Activated CD4-positive, CD25-positive, alpha-beta regulatory T cell (primary cell): ENCODE data around the gene RAB39B.

Experiments
- DNase-seq, 4 experiments: peaks; one replicate each; lab custom pipeline; 2025; lab: John Stamatoyannopoulos, UW

The RAB39B gene

DNA sequence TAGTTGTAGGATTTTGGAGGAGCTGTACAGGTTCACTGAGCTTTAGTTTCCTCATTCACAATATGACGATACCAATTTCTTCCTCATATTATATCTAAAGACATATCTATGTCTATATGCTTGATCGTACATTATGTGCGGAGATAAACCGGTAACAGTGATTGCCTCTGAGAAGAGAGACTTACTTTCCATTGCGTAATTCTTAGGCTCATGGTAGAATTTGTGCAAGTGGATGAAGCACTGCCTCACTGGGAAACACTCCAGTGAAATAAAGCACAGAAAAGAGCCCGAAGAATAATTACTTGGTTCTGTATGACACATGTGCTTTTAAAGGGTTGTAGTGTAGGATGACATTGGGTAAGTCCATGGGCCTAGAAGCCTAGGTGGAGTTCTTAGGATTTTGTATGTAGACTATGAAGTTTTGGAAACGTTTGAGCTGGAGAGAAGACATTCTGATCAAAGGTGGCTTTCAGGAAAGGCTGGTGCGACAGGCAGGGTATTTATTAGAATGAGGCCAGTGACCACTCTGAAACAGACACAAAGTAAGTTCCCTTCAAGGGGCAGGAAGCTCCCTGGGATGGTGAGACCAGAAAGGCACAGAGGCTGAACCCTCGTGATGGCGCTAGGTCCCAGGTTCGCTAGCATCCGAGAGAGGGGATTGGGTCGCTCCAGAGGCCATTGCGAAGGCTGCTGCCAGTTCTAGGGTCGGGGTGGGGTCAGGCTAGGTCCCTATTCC lies 48.7 kb downstream of the RAB39B start:
- DNase-seq: no peak

DNA sequence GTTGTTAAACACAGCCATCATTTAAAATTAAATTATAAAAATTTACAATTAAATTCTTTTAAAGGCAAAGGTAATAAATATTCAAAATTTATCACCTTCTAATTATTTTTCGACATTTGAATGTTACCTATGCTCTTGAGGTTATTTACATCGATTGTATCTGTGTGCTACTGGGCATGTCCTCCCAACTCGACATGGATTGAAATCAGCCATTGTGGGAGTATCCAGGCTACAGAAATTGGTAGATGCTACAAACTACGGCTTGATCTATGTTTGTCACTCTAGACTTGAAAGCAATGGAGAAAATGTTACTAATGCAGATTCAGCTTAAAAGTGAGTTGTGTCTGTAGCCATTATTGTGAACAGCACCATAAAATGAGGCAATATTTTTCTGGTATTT lies 50.6 kb downstream of the RAB39B start:
- DNase-seq: no peak

DNA sequence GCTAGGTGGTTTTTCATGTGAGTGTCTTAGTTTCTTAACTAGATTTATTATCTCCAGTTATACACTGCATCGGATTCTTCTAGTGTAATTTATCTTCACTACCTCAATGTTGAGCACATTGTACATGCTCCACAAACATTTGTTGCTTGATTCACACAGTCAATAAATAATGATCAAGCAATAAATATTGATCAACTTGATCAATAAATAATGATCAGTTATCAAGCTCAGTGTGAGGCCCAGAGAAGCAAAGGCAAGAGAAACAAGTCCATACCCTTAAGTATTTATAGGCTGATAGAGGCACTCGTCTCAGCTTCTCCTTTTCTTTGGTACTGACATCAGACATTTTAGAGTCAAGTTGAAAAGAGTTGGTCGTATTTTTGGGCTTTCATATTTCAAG lies 53.1 kb downstream of the RAB39B start:
- DNase-seq: no peak
